Measurements from ENCODE around the gene TRIM2.
"Not testable (repeated sequence)": the region's sequence is repeated elsewhere in the genome, so short reads cannot be mapped to it uniquely, and the experiment has no call there.

Gene TRIM2

DNA sequence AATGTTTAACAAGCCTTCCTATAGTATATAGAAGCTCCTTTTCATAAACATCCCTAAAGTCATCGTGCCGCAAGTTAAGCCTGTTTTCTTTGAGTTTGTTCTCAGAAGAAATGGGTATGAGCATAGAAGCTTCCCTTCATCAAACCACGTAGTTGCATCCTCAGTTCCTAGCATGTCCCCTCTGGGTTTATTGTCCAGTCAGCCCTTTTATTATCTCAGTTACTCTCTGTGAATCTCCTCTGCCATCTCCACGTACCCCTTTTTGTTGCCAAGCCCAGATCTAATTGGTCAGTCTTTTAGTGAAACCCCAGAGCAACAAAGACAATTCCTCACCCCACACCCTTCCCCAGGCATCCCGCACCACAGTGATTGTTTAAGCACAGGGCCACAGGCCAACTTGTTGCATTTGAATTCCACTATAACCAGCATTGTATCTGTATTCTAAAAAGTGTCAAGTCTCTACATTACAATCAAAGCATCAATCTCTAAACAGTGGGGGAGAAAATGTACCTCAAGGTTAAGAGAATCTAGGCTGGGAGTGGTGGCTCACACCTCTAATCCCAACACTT lies 12.4 kb upstream of the TRIM2 start:
- DNase-seq: no peak

DNA sequence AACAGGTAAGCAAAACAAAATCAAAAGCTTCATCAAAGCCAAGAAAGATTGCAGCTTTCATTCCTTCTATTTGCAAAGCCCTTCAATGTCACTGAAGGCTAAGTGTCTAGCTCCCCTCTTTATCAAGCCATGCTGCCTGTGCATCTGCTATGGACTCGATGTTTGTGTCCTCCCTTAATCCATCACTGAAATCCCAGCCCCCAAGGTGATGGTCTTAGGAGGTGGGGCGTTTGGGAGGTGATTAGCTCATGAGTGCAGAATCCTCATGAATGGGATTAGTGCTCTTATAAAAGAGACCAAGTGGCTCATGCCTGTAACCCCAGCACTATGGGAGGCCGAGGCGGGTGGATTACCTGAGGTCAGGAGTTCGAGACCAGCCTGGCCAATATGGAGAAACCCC lies 6.9 kb upstream of the TRIM2 start:
- DNase-seq: no peak

DNA sequence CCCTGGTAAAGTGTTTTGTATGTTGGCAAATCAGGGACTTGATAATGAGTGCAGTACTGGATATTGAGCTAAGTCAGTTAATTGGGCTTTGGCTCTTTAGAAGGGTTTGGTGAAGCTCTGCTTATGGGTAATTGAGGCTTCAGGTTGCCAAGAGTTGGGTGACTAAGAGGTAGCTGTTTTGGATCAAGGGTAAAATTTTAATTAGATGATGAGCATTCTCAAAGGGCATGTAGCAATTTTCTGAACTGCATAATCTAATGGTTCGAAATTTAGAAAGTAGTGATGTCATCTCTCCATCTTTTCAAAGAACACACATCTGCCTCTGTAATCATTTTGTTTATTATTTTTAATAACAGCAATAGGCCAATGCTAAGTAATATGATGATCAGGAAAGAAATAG lies 5.5 kb upstream of the TRIM2 start:
- DNase-seq: no peak

DNA sequence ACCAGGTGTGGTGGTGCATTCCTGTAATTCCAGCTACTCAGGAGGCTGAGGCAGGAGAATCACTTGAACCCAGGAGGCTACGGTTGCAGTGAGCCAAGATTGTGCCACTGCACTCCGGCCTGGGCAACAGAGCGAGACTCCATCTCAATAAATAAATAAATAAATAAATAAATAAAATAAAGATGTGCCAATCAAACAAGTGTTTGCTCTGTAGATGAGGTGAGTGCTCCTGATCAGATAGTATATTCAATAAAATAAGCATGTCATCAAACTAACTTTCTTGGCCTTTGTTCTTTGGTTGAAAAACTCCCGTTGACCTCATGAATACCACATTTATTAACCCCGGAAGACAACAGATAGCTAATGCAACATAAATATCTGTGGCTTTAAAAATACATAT lies 497 bp upstream of the TRIM2 start:
- not testable (repeated sequence) for DNase-seq

DNA sequence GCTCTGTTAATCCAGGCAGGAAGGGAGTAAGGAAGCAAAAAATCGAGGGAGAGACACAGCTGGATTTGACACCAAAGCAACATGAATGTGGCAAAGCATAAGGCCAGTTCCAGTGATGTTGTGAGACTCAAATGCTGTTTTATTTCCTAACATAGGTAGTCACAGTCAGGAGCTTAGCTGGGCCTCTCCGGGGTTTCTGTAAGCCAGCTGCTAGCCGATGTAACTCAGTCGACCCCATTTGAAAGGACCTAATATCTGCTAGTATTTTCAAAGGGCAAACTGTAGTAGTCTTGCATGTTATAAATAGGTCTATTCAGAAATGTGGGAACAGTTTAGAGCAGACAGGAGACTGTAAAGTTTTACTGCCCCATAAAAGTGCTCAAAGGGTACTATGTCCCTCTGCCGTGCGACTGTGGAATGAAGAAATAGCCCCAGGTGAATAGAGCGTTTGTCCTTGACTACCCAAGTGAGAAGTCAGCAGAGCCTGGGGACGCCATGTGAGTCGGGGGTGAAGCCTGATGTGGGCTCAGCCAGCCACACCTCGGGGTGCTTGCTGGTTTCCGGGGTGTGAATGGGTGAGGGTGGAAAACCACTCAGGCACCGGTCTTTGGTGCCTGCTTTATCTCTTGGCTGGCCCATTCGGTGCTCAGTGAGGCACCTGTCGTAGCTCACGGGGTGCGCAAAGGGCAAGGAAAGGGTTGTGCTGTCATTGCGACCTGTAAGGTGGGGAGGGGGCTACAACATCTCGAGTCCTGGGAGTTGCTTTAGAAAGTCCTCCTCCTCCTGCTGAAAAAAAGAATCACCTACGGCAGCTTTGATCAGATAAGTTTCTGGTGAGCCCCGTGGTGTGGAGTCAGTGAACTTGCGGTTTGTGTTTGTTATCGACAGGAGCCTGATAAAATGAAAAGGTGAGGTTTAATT lies 745 bp downstream of the TRIM2 start:
- no peak for DNase-seq

DNA sequence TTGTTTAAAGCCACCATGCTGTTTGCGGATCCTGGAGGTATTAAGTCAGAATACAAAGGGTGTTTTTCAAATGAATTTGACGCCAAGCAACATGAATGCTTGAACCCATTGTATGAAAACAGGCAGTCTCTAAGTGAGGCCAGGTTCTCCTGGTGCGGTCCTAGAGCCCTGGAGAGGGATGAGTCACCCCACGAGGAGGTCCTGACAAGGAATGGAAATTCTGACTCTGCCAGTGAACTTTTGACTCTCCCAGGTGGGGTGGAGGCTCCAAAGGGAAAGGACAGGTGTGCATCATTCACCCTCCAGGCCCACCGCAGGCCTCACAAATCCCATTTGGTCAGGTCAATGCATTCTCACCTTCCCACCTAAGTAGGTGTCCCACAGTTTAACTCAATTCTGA lies 1.5 kb downstream of the TRIM2 start:
- DNase-seq: no peak

DNA sequence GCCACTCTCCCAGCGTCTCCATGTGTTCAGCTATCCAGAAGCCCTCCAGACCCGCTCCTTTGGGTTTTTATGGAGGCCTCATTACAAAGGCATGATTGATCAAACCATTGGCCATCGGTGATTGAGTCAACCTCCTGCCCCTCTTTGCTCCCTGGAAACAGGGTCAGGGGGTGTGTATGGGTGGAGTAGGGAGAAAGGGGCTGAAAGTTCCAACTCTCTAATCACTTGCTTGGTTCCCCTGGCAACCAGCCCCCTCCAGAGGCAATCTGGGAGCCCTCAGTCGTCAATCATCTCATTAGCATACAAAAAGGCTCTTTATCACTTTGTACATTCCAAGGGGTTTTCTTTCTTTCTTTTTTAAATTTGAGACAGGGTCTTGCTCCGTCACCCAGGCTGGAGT lies 2.3 kb downstream of the TRIM2 start:
- no peak for DNase-seq

DNA sequence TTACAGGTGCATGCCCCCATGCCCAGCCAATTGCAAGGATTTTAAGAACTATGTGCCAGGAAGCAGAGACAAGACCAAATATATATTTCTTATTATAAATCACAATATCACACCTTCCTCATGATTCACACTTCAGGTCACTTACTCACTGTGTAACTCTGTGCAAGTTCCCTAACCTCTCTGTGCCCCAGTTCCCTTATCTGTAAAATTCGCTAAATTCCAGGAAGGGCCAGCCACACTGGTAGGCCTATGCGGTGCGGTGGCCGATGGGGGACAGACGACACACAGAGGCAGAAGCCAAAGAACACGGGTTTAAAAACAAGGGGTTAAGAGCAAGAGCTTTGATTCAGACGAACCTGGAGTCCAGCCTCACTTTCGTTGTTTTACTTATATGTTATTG lies 2.8 kb downstream of the TRIM2 start:
- no peak for DNase-seq

DNA sequence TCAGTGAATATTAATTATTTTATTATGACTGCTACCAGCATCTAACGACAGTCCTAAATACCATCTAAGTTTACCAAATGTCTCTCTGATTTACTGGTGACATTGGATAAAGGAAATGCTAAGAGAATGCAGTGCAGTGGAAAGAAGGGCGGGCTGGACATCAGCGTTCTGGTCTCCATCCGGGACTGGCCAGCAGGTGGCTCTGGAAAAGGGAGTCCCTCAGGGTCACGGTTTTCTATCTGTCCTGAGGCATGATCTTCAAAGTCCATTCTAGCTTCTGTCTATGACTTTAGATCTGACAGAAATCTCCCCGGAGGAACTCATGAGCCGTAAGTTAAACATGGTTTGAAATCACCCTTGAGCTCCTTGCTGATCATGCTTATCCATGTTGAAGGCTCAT lies 3.3 kb downstream of the TRIM2 start:
- no peak for DNase-seq

DNA sequence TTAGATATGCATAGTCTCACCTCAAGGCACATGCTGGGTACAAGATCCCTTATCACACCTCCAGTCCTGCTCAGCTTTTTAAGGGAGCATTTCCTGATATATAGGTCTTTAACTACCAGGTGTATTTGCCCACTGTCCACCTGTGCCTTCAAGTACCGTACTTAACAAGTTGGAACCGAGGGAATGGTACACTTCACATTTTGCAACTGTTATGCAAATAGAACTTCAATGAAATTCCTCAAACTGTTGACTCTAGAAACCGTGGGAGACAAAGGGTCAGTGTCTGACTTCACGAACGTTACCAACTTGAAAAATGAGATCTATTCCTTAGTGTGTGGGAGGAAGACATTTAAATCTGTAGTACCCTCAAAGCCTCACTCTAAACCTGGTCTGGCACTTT lies 5.2 kb downstream of the TRIM2 start:
- no peak for DNase-seq

DNA sequence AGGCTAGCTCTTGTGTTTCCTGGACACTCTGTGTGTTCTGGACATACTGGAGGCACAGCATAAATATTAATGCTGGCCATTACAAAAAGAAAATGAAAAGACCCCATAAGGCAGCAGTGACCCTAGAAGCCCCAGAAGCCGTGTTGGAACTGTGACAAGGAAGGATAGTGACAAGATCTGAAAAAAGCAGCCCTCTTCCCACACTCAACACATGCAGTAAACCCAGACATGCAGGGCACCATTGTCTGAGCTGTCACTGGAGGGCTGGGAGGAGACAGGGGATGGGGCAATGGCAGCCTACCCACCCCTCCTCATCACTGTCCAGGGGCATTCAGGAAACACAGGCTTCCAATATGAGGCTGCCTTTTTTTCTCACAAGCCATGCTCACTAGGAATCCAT lies 6.5 kb downstream of the TRIM2 start:
- DNase-seq: no peak

DNA sequence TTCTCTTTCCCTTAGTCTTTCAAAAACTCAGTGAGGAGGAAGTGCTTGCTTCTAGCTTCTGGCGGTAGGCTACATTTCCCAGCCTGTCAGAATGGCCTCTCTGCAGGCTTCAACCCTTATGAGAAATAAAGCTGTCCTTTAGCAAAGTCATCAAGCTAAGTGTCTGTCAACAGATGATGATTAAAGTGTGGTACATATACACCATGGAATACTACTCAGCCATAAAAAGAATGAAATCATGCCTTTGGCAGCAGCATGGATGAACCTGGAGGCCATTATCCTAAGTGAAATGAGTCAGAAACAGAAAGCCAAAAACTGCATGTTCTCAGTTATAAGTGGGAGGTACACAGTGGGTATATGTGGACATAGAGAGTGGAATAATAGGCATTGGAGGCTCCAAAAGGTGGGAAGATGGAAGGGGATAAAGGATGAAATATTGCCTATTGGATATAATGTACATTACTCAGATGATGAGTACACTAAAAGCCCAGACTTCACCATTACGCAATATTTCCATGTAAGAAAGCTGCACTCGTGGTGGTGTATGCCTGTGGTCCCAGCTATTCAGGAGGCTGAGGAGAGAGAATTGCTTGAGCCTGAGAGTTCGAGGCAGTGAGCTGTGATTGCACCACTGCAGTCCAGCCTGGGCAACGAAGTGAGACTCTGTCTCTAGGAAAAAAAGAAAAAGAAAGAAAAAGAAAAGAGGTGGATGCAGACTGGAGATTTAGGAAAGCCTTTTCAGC lies 7.9 kb downstream of the TRIM2 start:
- no peak for DNase-seq

DNA sequence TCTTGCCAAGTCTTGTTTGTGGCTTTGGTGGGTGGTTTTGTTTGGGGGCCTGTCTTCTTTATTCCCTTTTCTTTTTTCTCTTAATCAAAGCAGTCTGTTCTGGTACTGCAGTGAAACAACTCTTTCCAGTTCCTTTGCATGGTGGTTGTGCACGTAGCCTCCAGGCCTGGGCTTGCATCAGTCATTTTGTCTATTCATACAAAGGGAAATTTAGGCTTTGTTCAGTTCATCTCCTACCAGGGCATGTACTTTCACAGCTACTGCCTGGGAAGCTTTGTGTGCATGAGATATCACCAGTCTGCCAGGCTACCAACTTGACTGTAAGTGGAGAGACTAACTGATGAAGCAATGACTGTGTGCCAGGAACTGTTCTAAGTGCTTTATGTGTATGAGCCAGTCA lies 8.5 kb downstream of the TRIM2 start:
- DNase-seq: no peak

DNA sequence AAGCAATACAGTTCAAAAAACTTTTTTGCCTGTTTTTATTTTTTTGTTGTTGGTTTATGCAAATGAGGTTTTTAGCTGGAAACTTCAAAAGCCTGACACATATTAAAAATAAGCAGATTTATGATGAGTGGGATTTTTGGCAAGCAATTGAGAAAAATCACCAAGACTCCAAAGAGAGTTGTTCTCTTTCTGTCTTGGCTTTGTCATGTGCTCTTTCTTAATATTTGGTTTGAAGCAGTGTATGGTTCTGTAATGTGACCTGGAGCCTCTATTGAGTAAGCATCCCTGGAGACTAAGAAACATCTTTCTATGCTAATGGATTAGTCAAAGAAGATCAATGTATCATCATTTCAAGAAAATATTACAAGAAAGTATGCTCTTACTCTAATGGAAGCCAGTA lies 11.7 kb downstream of the TRIM2 start:
- no peak for DNase-seq

DNA sequence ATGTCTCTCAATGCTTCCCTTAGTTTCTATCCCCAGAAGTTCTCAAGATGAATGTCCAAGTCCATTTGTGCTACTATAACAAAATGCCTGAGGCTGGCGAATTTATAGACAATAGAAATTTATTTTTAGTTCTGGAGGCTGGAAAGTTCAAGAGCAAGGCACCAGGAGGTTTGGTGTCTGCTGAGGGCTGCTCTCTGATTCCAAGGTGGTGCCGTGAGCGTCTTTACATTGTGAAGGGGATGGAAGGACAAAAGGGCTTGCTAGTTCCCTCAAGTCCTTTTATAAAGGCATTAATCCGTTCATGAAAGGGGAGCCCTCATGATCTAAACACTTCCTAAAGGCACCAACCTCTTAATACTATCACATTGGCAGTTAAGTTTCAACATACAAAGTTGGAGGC lies 12.3 kb downstream of the TRIM2 start:
- DNase-seq: no peak

DNA sequence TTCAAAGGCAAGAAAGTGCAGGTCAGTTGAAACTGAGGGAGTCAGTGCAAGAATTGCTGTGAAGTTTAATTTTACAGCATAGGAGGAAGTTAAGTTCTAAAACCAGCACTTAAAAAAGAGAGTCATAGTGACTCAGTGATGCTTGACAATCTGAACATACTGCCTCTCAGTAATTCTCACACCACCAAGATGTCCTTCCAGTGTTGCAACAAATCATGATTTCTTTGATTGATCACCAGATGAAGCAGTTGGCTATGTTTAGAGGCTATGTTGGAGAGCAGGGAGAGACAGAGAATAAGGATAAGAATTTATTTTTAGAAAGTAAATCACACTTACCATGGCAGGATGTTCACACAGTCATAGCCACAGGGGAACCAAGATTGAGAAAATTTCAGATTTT lies 13.2 kb downstream of the TRIM2 start:
- DNase-seq: no peak

DNA sequence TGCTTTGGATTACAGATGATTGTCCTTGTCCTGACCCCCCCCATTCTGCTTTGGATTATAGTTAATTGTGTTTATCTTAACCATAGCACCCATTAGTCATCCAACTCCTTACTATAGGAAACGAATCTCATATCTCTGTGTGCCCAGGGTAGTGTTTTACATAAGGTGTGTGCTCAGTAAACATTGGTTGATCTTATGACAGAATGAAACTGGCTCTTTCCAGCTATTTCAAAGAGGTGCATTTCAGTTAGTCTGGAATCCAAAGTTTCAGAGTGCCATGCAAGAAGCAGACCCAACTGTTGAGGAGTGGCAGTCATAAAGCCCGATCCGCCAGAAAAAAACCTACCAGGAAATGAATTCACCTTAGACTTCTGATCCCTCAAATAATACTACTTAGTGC lies 14.7 kb downstream of the TRIM2 start:
- DNase-seq: no peak

DNA sequence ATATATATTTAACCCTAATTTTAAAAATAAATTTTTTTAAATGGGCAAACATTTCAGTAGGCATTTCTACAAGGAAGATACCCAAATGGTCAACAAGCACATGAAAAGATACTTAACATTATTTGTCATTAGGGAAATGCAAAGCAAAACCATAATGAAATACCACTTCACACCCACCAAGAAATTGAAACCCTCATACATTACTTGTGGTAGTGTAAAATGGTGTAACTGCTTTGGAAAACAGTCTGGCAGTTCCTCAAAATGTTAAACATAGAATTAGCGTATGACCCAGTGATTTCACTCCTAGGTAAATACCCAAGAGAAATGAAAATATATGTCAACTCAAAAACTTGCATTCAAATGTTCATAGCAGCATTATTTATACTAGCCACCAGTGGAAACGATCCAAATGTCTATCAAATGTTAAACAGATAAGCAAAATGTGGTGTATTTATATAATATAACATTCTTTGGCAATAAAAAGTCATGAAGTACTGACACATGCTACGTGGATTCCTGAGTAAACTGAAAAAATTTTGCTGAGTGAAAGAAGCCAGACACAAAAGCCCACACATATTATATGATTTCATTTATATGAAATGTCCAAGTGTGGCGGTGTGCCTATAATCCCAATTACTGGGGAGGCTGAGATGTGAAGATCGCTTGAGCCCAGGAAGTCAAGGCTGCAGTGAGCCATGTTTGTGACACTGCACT lies 16.6 kb downstream of the TRIM2 start:
- DNase-seq: no peak

DNA sequence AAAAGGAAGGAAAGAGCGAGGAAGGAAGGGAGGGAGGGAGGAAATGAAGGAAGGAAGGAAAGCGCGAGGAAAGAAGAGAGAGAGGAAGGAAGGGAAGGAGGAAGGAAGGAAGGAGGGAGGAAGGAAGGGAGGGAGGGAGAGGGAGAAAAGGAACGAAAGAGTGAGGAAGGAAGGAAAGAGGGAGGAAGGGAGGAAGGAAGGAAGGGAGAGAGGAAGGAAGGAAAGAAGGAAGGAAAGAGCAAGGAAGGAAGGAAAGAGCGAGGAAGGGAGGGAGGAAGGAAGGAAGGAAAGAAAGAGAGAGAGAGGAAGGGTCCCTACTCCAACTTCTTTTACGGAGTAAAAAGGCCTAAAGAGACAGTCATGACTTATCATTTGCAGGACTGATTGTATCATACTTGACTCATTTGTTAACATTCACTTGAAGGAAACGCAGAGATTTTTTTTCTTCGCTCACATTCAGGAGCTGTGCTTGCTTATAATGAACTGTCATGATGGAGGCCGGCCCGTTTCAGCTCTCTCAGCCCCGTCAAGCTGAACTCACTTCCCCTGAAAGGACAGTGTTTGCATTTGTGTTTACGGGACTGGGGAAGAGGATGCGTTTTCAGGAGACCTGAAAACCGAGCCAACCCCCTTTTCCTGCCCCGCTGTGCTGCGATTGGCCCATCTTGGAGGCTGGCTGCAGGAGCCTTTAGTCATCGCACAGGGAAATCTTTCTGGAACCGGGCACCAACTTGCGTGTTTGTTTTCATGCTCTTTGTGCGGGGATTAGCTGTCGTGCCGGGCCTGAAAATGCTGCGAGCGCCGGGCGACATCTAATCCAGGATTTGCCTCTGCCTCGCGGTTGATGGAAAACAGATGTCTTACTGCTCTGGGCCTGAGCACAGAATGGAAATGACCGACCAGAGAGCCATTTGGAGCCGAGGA lies 17.8 kb downstream of the TRIM2 start:
- DNase-seq: peak; percentile 25

DNA sequence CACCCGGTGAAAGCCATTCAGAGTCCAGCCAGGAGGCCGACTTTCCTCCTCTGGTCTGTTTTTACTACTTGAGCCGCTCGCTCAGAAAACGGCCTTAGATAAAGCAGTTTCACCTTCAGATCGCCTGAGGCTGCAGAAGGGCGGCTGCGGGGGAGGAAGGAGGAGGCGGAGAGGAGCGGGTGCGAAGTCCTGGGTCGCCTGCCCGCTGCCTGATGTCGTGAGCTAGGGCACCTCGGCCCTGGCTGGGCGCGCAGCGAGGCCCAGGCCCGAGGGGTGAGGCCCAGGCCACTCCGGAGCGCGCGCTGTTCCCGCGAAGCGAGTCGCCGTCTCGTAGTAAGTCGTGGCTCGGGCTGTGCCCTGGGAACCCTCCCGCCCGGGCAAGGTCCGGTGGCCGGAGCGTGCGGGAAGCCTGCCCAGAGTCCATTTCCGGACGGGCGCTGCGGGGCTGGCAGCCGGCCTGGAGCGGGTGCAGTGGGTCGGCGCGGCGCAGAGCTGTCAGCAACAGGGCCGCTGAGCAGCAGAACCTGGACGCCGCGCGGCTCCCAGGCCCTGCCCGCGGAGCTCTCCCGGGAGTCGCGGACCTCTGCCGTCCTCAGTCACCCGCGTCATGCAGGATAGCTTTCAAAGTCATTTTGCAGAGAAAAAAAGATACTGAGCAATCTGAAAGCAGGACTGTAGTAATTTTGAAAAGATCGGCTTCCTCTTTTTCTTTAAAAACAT lies 18.6 kb downstream of the TRIM2 start:
- DNase-seq: peak; percentile 13

DNA sequence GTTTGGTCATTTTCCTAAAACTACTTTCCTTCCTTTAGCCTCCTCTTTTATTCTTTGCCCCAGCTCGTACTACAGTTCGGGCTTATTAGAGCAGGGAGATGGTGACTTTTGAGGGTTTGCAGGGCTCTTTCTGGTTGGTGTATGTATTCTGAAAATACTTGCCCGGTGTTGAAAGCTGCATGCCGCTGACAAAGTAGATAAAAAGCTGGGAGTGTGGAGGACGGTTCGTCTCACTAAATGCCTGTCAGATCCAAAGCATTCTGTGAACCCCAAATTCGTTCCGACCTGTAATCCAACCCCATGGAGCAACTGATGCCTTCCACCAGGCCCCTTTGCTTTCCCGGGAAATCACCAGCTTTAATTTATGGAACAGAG lies 19.2 kb downstream of the TRIM2 start:
- no peak for DNase-seq

DNA sequence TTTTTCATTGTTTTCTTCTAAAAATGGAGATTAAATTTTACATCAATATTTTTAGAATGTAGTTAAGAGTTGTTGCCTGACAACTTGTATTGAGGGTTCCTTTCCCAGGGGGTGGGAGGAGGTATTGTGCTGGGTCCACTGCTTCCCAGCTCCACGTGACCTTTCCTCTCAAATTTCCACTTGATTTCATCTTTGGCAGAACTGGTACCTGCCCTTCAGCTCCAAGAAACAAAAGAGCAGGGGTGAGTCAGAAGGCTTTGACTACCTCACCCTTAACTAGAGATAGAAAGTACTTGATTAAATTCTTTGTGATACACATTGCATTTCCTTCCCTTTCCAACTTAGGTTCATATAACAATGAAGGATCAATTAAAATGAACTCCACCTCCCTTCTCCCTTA lies 19.7 kb downstream of the TRIM2 start:
- no peak for DNase-seq

Data from NCI-H748 treated with DMSO at 0.1 percent for 48 hours (cell line).